Stimulated activated CD4-positive, alpha-beta T cell treated with anti-CD3 and anti-CD28 coated beads, Interleukin-2, amount 100 ng/mL, for 4 hours (primary cell): Measurements from ENCODE around the gene PLXDC1.
"Not testable (repeated sequence)": the region's sequence is repeated elsewhere in the genome, so short reads cannot be mapped to it uniquely, and the experiment has no call there.

Experiments used
- DNase-seq: peaks from one replicate; pipeline ENCODE4 v3.0.0-alpha.2; 2020; ENCODE audit warnings: low read depth

Gene PLXDC1

GRCh38 chr17:39125143-39125875 lies 26.1 kb downstream of the PLXDC1 start:
- DNase-seq, result no peak

- DNase-seq, result no peak
Observed at GRCh38 chr17:39123627-39124026, 27.8 kb downstream of the PLXDC1 start.

- DNase-seq, result no peak
Observed at GRCh38 chr17:39122991-39123390, 28.4 kb downstream of the PLXDC1 start.

GRCh38 chr17:39121919-39122318 lies 29.5 kb downstream of the PLXDC1 start:
- not testable (repeated sequence) for DNase-seq

DNA sequence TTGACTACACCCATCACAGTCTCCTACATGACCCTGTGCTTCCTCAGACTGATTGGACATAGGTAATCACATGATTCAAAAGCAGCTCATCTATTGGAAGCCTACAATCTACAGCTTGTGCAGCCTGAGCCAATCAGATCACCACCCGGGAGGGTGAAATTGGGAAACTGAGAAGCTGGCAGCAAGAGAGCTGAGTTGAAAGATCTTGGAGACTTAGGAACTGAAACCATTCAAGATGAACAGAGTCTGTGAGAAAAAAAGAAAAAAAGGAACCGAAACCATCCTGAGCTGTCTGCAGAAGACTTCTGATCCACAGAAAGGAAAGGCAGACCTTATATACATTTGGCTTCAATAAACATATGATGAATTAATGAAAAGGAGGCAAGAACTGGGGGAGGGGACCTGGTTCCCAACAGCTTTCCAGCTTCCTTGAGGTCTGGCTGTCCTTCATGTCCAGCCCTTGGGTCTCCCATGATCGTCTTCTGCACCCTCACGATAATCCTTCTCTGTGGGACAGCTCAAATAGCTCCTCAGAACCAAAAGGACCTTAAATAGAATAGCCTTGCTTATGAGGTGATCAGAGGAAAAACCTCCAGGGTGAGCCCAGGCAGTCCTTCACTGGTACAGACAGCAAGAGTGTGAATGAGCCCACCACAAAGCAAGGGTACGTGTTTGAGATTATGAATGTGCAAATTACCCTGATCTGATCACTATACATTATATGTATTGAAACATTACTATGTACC lies 32.6 kb downstream of the PLXDC1 start:
- no peak for DNase-seq

DNA sequence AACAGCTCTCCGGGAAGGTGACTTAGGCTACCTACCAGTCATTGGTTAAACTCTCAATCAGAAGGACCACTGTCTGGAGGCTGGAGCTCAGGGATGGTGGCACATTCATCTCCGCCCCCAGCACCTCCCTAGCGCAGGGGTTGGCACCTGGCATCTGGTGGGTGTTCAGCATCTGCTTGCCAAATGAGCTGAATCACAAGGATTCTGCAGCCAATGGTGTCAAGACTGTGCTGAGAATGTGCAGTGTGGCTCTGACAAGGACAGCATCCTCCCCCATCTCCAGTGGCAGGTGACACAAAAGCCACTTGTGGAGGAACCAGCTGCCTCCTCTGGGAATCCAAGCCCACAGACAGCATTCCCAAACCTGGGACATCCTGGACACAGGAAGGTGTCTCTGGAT lies 35.2 kb downstream of the PLXDC1 start:
- no peak for DNase-seq

- no peak for DNase-seq
Observed at GRCh38 chr17:39115135-39115534, 36.3 kb downstream of the PLXDC1 start.

- DNase-seq, result no peak
Observed at GRCh38 chr17:39114723-39115122, 36.7 kb downstream of the PLXDC1 start.

DNA sequence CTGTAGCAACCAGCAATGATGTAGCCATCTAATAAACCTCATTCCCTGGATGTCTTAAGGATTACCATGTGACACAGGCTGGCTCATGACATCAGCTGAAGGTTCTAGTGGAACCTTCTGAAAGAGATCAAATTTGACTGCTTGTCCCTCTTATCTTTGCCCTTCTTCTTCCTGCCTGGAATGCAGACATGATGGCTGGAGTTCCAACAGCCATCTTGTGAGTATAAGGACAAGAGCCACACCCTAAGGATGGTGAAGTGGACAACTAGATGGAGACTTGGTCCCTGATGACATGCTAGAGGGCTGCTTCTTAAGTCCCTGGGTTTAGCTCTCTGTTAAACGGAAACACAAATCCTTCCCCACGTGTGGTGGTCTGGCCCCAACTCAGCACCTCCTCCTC lies 37.6 kb downstream of the PLXDC1 start:
- no peak for DNase-seq

DNA sequence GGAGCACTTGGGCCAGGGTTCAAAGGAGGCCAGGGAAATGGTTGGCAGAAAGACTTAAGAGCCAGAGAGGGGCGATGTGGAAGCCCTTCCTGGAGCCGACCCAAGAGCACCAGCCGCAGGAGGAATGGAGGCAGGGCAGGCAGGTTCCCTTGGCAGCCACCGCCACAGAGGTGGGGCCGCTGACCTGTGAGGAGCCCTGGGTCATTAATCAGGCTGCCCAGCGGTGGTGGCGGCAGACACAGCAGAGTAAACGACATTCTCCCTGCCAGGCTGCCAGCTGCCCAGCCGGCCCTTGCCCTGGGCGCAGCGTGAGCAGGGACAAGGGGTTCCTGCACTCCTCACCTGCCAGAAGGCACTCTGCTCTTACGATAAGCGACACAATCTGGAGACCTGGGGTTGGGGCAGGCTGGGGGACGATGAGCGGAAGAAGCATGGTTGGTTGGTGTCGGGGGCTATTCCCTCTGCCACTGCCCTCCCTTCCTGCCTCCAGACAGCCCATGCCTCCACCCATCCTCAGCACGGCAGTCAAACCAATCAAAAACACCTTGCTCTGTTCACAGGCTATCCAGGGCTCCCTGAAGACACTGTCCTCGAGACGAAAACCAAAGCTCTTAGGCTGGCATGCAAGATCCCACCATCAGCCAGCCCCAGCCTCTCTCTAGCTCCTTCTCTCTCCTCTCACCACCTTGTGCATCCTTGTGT lies 40.9 kb downstream of the PLXDC1 start:
- no peak for DNase-seq

DNA sequence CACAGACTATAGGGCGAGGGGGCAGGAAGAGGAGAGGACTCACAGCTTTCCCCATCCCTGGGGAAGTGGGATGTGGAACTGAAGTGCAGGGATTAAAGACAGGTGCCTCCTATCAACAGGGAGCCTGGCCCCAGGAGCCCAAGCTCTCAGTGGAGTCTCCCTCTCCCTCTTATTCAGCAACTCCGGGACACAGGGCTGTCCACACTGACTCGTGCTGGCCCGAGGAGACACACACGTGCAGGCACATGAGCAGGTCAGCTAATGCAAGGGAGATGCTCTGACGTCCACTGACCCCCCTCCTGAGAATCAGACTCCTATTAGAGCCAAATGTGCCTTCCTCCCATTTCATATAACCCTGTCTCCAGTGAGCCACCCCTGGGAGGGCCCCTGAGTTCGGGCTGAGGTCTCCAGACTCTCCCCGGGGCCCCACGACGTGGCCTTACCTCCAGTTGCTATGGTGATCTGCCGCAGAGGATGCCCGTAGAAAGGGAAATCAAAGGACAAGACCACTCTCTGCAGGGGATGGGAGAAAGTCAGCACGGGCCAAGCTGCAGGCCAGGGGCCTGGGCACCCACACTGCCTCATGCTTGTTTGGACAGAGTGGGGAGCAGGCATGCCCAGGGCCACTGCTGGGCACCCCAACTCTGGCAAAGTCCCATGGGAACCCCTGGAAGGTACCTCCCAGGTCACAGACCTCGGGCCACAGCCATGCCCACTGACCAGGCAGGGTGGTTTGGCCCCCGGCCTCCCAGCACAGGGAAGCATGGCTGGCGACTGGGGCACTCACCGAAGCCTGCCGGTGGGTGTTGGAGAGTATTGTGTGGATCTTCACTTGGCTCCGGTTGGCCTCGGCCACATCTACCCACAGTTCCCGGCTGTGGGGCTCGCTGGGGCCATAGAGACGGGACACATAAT lies 42.7 kb downstream of the PLXDC1 start:
- no peak for DNase-seq

GRCh38 chr17:39107973-39108372 lies 43.5 kb downstream of the PLXDC1 start:
- no peak for DNase-seq

GRCh38 chr17:39107155-39107554 lies 44.3 kb downstream of the PLXDC1 start:
- no peak for DNase-seq

GRCh38 chr17:39105705-39106104 lies 45.7 kb downstream of the PLXDC1 start:
- no peak for DNase-seq

- DNase-seq, result no peak
Observed at GRCh38 chr17:39104657-39105056, 46.8 kb downstream of the PLXDC1 start.

DNA sequence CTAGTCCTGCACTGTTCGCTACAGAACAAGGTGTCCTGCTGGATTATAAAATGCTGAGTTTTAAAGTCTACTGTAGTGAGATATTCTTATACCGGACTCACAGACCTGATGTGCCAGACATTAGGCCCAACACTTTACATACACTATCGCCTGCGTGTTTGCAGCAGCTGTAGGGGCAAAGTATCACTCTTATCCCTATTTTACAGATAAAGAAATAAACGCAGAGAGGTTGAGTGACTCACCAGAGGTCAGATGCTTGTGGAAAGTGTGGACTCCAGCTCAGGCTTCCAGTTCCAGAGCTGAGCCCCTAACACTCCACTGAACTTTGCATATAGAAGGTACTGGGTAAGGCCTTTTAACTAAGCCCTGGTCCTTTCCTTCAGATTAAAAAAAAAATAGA lies 47.4 kb downstream of the PLXDC1 start:
- no peak for DNase-seq

DNA sequence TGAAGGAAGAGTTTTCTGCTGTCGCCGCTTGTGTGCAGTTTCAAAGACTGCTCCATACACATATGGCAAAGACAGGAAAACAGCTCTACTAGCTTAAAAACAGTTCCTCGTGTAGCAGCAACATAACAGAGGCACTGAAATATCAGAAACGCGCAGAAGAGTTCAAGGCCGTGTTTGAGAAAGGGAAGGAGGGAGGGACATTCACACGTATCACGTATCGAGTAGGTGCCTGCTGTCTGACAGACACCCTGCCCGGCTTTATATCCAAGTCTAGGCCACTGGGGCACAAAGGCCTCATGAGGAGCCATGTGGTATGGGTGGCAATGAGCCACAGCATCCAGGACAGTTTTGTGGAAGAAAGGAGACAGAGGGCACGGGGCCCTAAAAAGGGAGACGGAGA lies 50.3 kb downstream of the PLXDC1 start:
- DNase-seq, result no peak

- DNase-seq, result no peak
Observed at GRCh38 chr17:39100530-39100929, 50.9 kb downstream of the PLXDC1 start.

DNA sequence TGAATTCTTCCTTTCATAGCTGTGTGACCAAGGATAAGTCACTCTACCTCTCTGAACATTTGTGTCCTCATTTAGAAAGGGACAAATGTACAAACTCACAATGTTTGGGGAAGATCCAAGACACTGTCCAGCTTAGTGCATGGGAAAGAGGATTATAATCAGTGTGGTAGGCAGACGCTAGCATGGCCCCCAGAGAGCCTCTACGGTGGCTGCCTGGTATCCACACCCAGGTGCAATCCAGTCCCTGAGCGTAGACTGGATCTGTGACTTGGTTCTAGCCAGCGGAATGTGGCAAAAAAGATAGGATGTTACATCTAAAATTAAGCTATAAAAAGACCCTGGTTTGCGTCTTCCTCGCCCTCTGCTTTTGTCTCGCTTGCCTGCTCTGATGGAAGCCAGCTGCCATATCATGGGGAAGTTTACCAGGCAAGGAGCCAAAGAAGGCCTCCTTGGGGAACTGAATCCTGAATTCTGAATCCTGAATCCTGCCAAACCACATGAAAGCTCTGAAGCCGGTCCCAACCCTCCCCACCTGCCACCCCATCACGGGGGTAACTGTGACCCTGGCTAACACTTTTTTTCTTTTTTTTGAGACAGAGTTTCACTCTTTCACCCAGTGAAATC lies 51.7 kb downstream of the PLXDC1 start:
- DNase-seq, result no peak

GRCh38 chr17:39098588-39098987 lies 52.8 kb downstream of the PLXDC1 start:
- DNase-seq, result no peak

GRCh38 chr17:39097537-39097936 lies 53.9 kb downstream of the PLXDC1 start:
- DNase-seq, result no peak

DNA sequence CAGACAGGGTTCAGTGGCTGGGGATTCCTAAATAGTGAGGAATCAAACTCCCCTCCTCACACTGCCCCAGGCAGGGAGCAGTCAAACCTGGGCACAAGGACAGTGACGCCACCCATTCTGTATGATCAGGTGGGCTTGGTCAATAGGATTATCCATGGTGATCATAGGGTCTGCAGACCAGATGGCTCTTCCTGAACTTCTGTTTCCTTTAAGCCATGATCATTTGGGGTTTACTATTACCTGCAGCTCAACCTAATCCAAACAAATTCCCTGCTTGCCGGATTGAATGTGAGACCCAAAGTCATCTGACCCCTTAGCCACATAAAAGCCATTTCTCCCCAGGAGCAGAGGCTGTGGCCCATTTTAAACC lies 54.3 kb downstream of the PLXDC1 start:
- no peak for DNase-seq
